ENCODE measurements around the gene ARIH2.

The ARIH2 gene

GRCh38 chr3:48989796-48990635 lies 71.4 kb downstream of the ARIH2 start, which contains the start of gene P4HTM:
TSS of gene P4HTM (plus strand) at chr3:48990241. CDS start at chr3:48990257, 16 bp downstream.
- H3K27ac Mint-ChIP-seq, result peak within 1 kb of the TSS; percentile 98
- peaks cover 6% of the 10 kb centered on the region for H3K36me3 Mint-ChIP-seq (ENCODE audit: low read depth)
- H3K4me3 Mint-ChIP-seq, result peak within 1 kb of the TSS; percentile 93
- TF ChIP-seq CTCF (IDR thresholded peaks at IDR 0.05), result peak; percentile 10
- no peaks in the 10 kb centered on the region for H3K9me3 Mint-ChIP-seq
- DNase-seq, result peak; percentile 78
- peaks cover 7% of the 10 kb centered on the region for H3K27me3 Mint-ChIP-seq (ENCODE audit: low read depth, poor library complexity)
- peaks cover 33% of the 10 kb centered on the region for H3K4me1 Mint-ChIP-seq

- Mint-ChIP-seq H3K27ac (no peak overlapping the region), H3K27me3 (ENCODE audit: low read depth, poor library complexity) (peaks cover 7% of the 10 kb centered on the region), H3K9me3 (no peaks in the 10 kb centered on the region), H3K4me1 (peaks cover 33% of the 10 kb centered on the region), H3K36me3 (ENCODE audit: low read depth) (peaks cover 6% of the 10 kb centered on the region), H3K4me3 (peak overlapping the region; percentile 88)
- DNase-seq, result peak; percentile 39
- TF ChIP-seq CTCF (IDR thresholded peaks at IDR 0.05), result no peak
Measured at GRCh38 chr3:48990636-48991469, 72.2 kb downstream of the ARIH2 start.

GRCh38 chr3:48991851-48992545 lies 73.4 kb downstream of the ARIH2 start:
- Mint-ChIP-seq H3K27ac (no peak overlapping the region), H3K9me3 (no peaks in the 10 kb centered on the region), H3K27me3 (ENCODE audit: low read depth, poor library complexity) (peaks cover 7% of the 10 kb centered on the region), H3K4me1 (peaks cover 33% of the 10 kb centered on the region), H3K36me3 (ENCODE audit: low read depth) (peaks cover 6% of the 10 kb centered on the region), H3K4me3 (peak overlapping the region; percentile 72)
- DNase-seq, result no peak
- TF ChIP-seq CTCF (IDR thresholded peaks at IDR 0.05), result no peak

GRCh38 chr3:48993834-48994233 lies 75.2 kb downstream of the ARIH2 start:
- peaks cover 42% of the 10 kb centered on the region for H3K4me1 Mint-ChIP-seq
- no peak overlapping the region for H3K27ac Mint-ChIP-seq
- DNase-seq, result no peak
- H3K4me3 Mint-ChIP-seq, result no peak overlapping the region
- peaks cover 6% of the 10 kb centered on the region for H3K36me3 Mint-ChIP-seq (ENCODE audit: low read depth)
- H3K27me3 Mint-ChIP-seq (ENCODE audit: low read depth, poor library complexity), result peaks cover 2% of the 10 kb centered on the region
- H3K9me3 Mint-ChIP-seq, result no peaks in the 10 kb centered on the region
- TF ChIP-seq CTCF (IDR thresholded peaks at IDR 0.05), result no peak

DNA sequence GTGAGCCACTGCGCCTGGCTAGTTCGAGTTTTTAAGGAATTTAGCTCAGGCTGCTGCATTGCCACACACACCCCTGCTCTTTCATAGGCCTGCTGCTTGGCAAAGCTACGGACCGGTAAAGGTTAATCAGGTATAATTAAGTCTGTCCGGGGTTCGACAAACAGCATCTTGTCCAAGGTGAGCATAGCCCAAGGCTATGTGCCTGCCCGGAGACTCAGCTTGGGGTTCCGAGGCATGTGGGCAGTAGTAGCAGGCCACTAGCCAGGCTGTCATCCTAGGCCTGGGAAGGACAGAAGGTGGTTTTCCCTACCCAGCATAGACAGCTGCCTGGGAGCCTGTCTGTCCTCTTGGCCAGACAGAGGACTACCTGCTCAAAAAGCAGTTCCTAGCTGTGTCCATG lies 78.0 kb downstream of the ARIH2 start:
- peaks cover 2% of the 10 kb centered on the region for H3K27me3 Mint-ChIP-seq (ENCODE audit: low read depth, poor library complexity)
- H3K4me3 Mint-ChIP-seq, result no peak overlapping the region
- H3K27ac Mint-ChIP-seq, result no peak overlapping the region
- no peak for TF ChIP-seq CTCF (IDR thresholded peaks at IDR 0.05)
- peaks cover 6% of the 10 kb centered on the region for H3K36me3 Mint-ChIP-seq (ENCODE audit: low read depth)
- peaks cover 31% of the 10 kb centered on the region for H3K4me1 Mint-ChIP-seq
- H3K9me3 Mint-ChIP-seq, result no peaks in the 10 kb centered on the region
- DNase-seq, result no peak
